Mucosa of stomach (tissue), 1 donor: ENCODE measurements around the gene NELL2.

Source experiments
- H3K27me3 ChIP-seq: one replicate; pipeline ENCODE4 v1.7.0; 2013; ENCODE audit warnings: mild to moderate bottlenecking, low read length; ENCODE audit not compliant: control insufficient read depth, insufficient read depth
- H3K36me3 ChIP-seq: one replicate; pipeline ENCODE4 v1.7.0; 2013; ENCODE audit warnings: low read length; ENCODE audit not compliant: control insufficient read depth, insufficient read depth
- H3K4me1 ChIP-seq: one replicate; pipeline ENCODE4 v1.7.0; 2013; ENCODE audit warnings: mild to moderate bottlenecking, low read length; ENCODE audit not compliant: control insufficient read depth, insufficient read depth
- H3K4me3 ChIP-seq: one replicate; pipeline ENCODE4 v1.7.0; 2013; ENCODE audit warnings: low read length
- H3K9ac ChIP-seq: one replicate; pipeline ENCODE4 v1.7.0; 2013; ENCODE audit warnings: mild to moderate bottlenecking, low read length, moderate library complexity
- H3K9me3 ChIP-seq: one replicate; pipeline ENCODE4 v1.7.0; 2013; ENCODE audit warnings: mild to moderate bottlenecking, low read length, moderate library complexity; ENCODE audit not compliant: control insufficient read depth
- donor health status: Pancreatic carcinoma.

The NELL2 gene

DNA sequence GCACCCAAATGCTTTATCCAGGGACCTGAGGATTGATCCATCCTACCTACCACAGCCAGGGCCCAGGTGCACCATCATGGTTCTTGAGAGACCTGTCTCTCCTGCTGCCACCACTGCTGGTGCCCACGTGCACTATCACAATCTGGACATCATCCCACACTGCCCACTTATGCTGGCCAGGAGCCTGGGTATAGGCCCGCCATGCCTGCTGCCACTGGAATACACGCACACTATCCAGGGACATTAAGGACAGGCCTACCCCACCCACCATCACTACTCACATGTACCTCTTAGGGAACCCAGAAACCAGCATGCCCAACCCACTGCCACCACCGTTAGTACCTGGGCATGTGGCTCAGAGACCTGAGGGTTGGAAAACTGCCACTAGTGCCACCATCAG is 207.7 kb downstream of the NELL2 start:
- no peaks in the 10 kb centered on the region for H3K9me3 ChIP-seq
- H3K4me1 ChIP-seq: no peaks in the 10 kb centered on the region
- no peak overlapping the region for H3K9ac ChIP-seq
- no peak overlapping the region for H3K4me3 ChIP-seq
- H3K27me3 ChIP-seq: no peaks in the 10 kb centered on the region
- H3K36me3 ChIP-seq: no peaks in the 10 kb centered on the region

DNA sequence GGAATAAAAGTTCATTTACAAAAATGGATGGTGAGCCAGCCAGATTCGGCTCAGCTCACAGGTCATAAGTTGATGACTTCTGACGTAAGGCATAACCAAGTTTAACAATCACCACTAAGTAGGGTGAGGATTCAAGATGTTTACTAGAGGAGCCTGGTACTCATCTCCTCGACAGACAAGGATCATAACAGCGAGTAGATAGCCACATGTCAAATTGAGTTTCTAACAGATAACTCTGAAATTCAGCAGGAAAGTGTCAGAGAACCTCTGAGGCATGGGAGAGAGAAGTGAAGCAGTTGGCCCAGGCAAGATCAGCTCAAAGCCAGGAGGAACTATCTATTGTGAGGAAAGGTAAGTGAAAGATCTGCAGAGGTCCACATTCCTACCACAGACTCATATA is 208.7 kb downstream of the NELL2 start:
- Histone ChIP-seq H3K4me3 (no peak overlapping the region), H3K36me3 (no peaks in the 10 kb centered on the region), H3K4me1 (no peaks in the 10 kb centered on the region), H3K9me3 (no peaks in the 10 kb centered on the region), H3K27me3 (no peaks in the 10 kb centered on the region), H3K9ac (no peak overlapping the region)

DNA sequence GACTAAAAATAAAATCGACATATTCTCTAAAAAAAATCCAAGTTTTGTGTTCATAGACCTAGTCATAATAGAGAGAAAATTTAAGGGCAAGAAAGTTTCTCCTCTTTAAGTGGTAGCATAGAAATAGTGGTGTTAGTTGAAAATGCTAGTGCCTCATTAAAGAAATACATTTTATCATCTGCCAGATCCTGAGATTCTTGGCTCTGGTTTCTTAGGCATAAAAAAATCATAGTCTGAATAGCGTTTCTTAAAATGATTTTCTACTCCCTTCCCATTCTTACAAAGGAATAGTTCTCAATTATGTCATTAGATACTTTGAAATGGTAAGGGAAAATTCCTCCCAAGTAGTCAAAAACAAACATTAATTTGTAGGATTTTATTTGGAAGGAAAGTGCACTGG is 212.8 kb downstream of the NELL2 start:
- no peak overlapping the region for H3K9ac ChIP-seq
- no peaks in the 10 kb centered on the region for H3K36me3 ChIP-seq
- H3K4me1 ChIP-seq: no peaks in the 10 kb centered on the region
- H3K4me3 ChIP-seq: no peak overlapping the region
- no peaks in the 10 kb centered on the region for H3K27me3 ChIP-seq
- H3K9me3 ChIP-seq: no peaks in the 10 kb centered on the region

DNA sequence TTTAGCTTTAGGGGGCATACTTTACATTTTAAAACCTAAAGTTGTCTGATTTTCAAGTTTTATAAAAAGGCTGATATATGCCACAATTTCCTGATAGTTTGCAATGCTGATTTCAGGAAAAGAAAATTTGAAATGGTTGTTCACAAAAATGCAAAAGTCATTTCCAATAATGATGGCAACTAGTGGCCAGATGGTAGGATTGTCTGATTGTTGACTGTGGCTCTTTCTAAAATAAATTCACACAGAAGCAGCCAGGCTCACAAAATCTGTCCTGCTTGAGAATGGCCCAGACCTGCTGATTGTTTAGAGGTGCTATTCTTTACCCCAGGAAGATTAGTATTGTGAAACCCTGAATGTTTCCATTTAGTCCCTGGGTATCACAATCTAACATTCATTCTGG is 220.3 kb downstream of the NELL2 start:
- Histone ChIP-seq H3K4me3 (no peak overlapping the region), H3K4me1 (no peaks in the 10 kb centered on the region)

DNA sequence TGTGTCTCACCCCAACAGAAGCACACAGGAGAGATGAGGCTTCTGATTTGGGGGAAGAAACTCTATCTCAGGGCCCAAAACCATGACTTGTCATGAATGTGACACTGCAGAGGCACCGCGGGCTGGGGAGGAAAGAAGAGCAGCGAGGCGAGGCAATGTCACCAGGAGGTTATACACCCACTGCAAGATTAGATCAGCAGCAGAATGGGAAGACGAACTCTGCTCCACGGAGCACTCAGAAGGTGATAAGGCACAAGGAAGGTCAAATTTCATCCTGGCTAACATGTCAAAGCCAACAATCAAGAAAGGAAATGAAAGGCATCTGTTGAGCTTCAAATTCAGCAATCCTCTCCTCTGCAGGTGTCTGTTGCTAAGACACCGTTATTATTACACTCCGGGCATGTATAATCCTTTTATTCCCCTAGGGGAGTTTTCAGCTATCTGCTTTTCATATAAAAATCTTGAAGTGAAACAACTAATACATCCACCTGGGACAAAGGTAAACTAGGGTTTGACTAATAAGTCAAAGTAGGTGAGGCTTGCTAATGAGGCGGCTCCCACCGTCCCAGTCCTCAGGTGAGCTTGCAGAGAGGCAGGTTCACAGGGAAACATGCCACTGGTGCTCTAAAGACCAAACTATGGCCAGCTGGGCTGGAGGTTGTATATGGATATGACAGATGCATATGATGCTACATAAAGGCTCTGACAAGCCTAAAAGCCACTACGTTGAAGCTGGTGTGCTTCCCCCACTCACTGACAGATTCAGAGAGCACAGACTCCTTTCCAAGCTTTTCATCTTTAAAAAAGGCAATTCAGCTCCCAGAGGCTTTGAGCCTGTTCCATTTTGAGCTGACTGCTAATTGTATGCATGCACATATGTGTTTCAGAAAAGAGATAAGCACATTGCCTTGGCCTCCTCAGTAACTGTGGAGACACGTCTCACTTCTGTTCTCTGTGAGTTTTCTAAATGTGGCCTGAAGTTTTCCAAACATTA is 221.2 kb downstream of the NELL2 start:
- H3K36me3 ChIP-seq: no peaks in the 10 kb centered on the region
- H3K4me1 ChIP-seq: no peaks in the 10 kb centered on the region
- no peaks in the 10 kb centered on the region for H3K27me3 ChIP-seq
- H3K9me3 ChIP-seq: no peaks in the 10 kb centered on the region
- H3K4me3 ChIP-seq: no peak overlapping the region
- H3K9ac ChIP-seq: no peak overlapping the region

More for the DNA sequence above, 220.3 kb downstream of the NELL2 start:
- Histone ChIP-seq H3K9ac (no peak overlapping the region), H3K36me3 (no peaks in the 10 kb centered on the region), H3K9me3 (no peaks in the 10 kb centered on the region), H3K27me3 (no peaks in the 10 kb centered on the region)

DNA sequence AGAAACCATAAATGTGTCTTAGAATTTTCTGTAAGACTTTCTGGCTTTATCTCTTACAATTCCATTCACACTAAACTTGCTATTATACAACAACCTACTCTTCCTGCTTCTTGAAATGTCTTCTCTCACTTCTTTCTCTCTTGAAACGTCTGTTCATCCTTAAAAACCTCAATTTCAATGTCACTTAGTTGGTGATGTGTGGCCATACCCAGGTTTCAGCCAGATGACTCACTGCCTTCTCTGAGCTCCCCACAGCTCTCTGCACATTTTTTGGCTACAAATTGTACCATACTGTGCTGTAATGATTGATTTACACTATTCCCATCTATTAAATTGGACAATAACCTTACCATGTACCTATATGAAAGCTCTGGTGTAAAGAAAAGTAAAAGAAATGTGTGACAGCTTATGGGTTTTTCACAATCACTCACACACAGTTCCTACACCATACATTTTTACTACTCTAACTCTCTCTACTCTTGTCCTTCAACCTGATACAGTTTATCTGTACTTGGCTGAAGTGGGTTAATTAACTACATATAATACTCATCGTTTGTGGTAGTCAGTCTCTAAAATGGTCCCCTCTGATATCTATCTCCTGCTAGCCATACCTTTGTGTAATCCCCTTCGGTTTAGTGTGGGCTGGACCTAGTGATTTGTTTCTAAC is 222.1 kb downstream of the NELL2 start:
- Histone ChIP-seq H3K9ac (no peak overlapping the region), H3K9me3 (no peaks in the 10 kb centered on the region), H3K4me1 (no peaks in the 10 kb centered on the region), H3K36me3 (no peaks in the 10 kb centered on the region), H3K4me3 (no peak overlapping the region), H3K27me3 (no peaks in the 10 kb centered on the region)

DNA sequence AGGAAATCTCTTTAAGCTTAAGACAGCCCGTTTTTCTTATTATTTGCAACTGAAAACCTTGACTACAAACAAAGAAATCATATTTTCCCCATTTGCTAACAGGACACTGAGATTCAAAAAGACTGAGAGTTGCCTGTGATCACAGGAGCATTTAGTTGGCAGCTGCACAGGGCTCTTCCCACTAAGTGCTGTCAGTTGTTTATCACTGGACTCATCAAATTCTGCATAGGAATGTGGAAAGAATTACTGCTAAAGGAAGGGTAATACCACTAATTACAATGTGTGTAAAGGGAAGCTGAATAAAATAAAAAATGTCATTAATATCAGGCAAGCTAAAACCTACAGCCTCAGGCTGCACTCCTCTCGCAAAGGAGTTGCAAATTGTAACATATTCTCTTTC is 226.4 kb downstream of the NELL2 start:
- H3K36me3 ChIP-seq: no peaks in the 10 kb centered on the region
- no peaks in the 10 kb centered on the region for H3K27me3 ChIP-seq
- no peak overlapping the region for H3K9ac ChIP-seq
- no peak overlapping the region for H3K4me3 ChIP-seq
- no peaks in the 10 kb centered on the region for H3K4me1 ChIP-seq
- H3K9me3 ChIP-seq: no peaks in the 10 kb centered on the region

DNA sequence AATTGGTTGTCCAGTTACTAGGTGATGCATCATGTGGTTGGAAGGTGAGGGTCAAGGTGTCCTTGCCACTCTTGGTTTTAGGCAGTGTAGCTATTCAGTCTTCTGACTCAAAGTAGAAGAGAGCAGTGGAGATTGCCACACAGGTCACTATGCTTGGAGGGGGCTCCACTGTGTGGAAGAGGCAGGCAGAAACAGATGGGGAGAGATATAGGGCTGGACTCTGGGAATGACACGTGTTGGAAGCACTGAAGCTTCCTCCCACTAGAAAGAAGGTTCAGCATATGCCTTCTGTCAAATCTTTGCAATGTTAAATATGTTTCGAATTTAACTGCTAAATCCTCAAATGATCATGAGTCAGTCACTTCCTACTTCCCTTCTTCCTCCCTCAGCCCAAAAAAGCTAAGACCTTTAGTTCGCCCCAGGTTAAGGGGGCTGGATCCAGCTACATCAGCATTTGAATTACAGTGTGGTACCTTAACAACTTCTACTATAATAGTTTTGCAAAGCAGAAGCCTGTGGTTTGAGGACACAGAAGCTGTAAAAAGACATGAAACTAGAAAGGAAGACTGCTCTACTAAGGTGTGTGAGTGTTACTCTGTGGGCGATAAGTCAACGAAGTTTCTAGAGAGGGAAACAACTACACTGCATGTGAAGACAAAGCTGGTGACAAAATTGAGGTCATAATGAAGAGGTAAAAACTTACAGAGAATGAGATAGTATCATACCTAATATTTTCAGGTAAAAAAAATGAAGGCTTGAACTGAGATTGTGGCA is 228.0 kb downstream of the NELL2 start:
- Histone ChIP-seq H3K9ac (no peak overlapping the region), H3K27me3 (no peaks in the 10 kb centered on the region), H3K9me3 (no peaks in the 10 kb centered on the region), H3K36me3 (no peaks in the 10 kb centered on the region), H3K4me3 (no peak overlapping the region), H3K4me1 (no peaks in the 10 kb centered on the region)

DNA sequence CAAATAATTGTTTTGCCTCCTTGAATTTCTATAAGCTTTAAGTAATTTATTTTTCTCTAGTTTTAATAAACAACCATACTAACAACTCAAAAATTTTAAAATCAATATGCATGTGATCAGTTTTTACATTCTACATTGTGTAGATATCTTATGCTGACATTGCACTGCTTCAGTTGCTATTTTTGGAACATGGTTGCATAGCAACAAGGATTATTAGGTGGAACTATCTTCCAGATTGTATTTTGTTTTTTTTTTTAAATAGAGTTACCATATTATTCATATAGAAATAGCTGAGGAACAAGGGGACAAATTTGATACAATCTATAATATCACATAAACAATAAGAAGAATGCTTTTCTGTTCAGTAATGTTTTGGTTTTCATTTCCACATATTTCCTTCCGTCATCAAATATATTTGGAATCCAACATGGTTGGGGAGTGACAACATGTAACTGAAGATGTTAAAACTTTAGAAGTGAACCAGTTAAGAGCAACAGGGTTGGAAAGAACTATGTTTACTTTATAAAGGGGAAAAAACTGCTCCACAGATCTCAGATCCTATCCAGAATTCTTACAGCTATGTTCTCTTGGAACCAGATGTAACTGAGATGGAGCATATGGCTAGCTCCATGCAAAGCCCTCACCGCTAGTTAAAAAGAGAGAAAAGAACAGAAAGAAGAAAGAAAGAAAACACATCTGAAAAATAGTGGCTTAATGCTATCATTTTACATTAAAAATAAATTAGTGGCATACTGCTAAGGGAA is 235.5 kb downstream of the NELL2 start:
- Histone ChIP-seq H3K4me1 (no peaks in the 10 kb centered on the region), H3K36me3 (no peaks in the 10 kb centered on the region), H3K27me3 (no peaks in the 10 kb centered on the region), H3K4me3 (no peak overlapping the region), H3K9ac (no peak overlapping the region), H3K9me3 (no peaks in the 10 kb centered on the region)

DNA sequence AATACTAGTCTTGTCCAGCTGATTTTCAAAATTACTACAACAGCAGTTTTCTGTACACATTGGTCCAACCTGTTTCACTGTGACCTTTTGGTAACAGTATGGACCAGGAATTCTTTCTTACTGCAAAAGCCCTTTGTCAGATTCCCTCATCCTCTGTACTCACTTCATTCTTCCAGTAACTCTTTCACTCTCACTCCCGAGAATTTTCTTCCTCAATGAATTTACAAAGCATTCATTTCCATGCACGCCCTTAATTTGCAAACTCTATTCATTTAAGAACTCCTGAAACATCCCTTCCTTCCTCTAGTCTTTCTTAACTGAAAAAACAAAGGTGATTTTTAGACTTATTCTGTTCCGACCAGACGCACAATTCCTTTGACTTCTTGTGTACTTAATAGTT is 238.2 kb downstream of the NELL2 start:
- H3K4me1 ChIP-seq: no peaks in the 10 kb centered on the region
- H3K9me3 ChIP-seq: no peaks in the 10 kb centered on the region
- H3K27me3 ChIP-seq: no peaks in the 10 kb centered on the region
- no peak overlapping the region for H3K9ac ChIP-seq
- no peak overlapping the region for H3K4me3 ChIP-seq
- no peaks in the 10 kb centered on the region for H3K36me3 ChIP-seq

DNA sequence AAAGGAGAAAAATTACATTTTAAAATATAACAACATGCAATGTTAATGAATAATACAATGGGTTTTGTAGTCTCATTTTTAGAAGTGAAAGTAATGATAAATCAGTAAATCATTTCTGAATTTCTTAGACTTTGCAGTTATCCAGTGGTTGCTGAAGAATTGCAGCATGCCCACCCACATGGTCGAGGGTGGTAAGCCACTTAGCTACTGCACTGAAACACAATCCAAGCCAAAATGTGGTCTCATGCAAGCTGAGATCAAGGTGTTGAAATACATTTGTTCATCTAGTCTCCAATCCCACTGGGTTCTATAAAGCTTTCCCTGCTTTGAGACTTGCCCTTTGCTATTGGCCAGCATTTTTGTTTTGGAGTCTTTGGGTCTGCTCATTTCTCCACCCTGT is 247.9 kb downstream of the NELL2 start:
- H3K27me3 ChIP-seq: no peaks in the 10 kb centered on the region
- H3K9ac ChIP-seq: no peak overlapping the region
- H3K4me3 ChIP-seq: no peak overlapping the region
- no peaks in the 10 kb centered on the region for H3K36me3 ChIP-seq
- H3K9me3 ChIP-seq: no peaks in the 10 kb centered on the region
- H3K4me1 ChIP-seq: no peaks in the 10 kb centered on the region
